Kidney epithelial cell (primary cell): ENCODE results near the gene ENPP3. TPM values are rescaled to one million over a fixed set of nuclear protein-coding genes. Genes with fewer than 3 reads are reported as not detected.

Experiments
- DNase-seq: peaks from one replicate; pipeline ENCODE4 v3.0.0-alpha.2; 2010; ENCODE audit warnings: low read depth
- H3K27me3 ChIP-seq: 2 replicates; pipeline ENCODE4 v1.6.0; 2011; ENCODE audit warnings: low read length; ENCODE audit not compliant: control insufficient read depth, insufficient read depth
- H3K36me3 ChIP-seq: 2 replicates; pipeline ENCODE4 v1.5.1; 2011; ENCODE audit warnings: low read length; ENCODE audit not compliant: control insufficient read depth, insufficient read depth
- H3K4me3 ChIP-seq: 2 replicates; pipeline ENCODE4 v1.5.1; 2011; ENCODE audit warnings: low read depth, mild to moderate bottlenecking, control low read depth, low read length
- total RNA-seq: library from RNA; depleted of rRNA; stranded (reverse); fragments of >200 nt; gene quantifications from 2 replicates; pipeline ENCODE4 v1.2.3, GENCODE V29; 2015
- TF ChIP-seq, protein P1 (sequence below): IDR thresholded peaks from 2 replicates; pipeline ENCODE4 v1.5.1; 2011; ENCODE audit warnings: mild to moderate bottlenecking, moderate library complexity, low read length, control low read depth, inconsistent platforms; ENCODE audit not compliant: insufficient read depth, poor library complexity, severe bottlenecking

The ENPP3 gene
- total RNA-seq, 1 donor from 2014 or later, result not detected

DNA sequence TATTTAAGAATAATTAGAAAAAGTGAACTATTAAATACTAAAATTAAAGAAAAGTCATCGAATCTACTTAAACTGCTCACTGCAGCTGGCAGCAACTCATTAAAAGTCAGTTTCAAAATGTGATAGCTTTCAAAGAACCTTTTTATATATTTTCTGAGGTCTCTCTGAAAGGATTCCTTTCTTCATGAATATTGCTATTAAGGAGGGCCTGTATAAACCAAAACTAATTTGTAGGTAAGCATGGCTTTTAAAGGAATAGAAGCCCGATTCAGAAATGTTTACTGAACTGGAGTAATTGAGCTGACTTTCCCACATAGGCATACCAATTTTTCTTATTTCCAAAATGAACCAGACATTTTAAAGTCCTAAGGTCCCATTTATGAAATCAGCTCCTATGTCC lies 129.5 kb downstream of the ENPP3 start:
- TF ChIP-seq, protein P1, sequence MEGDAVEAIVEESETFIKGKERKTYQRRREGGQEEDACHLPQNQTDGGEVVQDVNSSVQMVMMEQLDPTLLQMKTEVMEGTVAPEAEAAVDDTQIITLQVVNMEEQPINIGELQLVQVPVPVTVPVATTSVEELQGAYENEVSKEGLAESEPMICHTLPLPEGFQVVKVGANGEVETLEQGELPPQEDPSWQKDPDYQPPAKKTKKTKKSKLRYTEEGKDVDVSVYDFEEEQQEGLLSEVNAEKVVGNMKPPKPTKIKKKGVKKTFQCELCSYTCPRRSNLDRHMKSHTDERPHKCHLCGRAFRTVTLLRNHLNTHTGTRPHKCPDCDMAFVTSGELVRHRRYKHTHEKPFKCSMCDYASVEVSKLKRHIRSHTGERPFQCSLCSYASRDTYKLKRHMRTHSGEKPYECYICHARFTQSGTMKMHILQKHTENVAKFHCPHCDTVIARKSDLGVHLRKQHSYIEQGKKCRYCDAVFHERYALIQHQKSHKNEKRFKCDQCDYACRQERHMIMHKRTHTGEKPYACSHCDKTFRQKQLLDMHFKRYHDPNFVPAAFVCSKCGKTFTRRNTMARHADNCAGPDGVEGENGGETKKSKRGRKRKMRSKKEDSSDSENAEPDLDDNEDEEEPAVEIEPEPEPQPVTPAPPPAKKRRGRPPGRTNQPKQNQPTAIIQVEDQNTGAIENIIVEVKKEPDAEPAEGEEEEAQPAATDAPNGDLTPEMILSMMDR, result no peak
- no peaks in the 10 kb centered on the region for H3K36me3 ChIP-seq
- DNase-seq, result no peak
- no peak overlapping the region for H3K4me3 ChIP-seq
- H3K27me3 ChIP-seq, result no peaks in the 10 kb centered on the region

DNA sequence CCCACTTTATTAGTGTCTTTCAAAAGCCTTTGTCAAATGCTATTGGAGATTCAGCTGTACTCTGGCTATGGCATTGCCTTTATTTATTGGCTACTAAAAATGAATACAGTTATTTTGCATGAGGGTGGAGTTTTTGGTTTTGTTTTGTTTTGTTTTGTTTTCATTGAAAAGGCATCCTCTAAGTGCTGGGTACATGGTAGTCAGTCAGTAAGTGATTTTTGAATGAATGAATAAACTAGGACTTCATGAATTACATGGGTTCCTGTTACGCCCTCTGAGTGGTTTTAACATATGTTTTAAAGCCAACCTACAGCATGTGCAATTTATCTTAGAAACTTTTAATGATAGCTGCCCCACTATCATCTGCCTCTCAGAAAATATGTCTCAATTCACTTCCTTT lies 131.9 kb downstream of the ENPP3 start:
- TF ChIP-seq, protein P1, result no peak
- Histone ChIP-seq H3K27me3 (no peaks in the 10 kb centered on the region), H3K4me3 (no peak overlapping the region), H3K36me3 (no peaks in the 10 kb centered on the region)
- no peak for DNase-seq

DNA sequence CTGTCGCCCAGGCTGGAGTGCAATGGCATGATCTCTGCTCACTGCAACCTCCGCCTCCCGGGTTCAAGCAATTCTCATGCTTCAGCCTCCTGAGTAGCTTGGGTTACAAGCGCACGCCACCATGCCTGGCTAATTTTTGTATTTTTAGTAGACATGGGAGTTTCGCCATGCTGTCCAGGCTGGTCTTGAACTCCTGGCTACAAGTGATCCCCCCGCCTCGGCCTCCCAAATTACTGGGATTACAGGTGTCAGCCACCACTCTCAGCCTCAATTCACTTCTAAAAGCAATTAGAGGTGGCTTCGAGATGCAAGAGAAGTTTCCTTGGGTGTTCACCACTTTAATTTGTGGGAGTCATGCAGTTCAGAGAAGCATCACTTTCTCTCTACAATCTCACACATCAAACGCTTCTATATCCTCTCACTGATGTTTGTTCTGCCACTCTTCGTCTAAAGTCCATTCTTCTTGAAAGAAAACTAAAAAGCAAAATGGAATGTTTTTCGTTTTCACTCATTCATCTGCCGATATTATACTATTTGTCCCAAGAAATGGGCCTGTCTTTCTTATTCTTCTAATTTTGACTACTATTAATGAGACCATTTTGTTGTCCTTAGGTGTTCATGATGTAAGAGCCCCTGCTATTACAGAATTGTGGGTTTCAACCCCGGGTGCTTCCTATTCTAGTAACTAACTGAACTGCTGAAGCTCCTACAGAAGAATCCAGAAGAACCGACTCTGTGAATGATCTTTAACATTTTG lies 132.5 kb downstream of the ENPP3 start:
- Histone ChIP-seq H3K27me3 (no peaks in the 10 kb centered on the region), H3K36me3 (no peaks in the 10 kb centered on the region), H3K4me3 (no peak overlapping the region)
- TF ChIP-seq, protein P1, result no peak
- DNase-seq, result no peak

DNA sequence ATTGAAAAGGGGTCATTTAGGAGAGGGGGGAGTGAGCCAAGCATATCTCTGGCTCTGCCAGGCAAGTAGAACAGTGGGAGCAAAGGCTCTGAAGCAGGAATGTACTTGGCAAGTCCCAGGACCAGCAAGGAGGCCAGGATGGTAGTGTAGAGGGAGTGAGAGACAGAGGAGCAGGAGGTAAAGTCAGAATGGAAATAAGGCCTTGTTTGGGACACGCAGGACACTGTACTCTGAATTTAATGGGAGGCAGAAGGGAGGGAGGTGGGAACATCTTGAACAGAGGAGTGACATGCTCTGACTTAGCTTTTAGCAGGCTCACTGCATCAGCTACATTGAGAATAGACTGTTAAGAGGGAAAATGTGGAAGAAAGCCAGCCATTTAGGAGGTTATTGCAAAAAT lies 133.7 kb downstream of the ENPP3 start:
- Histone ChIP-seq H3K36me3 (no peaks in the 10 kb centered on the region), H3K4me3 (no peak overlapping the region), H3K27me3 (no peaks in the 10 kb centered on the region)
- TF ChIP-seq, protein P1, result no peak
- no peak for DNase-seq

DNA sequence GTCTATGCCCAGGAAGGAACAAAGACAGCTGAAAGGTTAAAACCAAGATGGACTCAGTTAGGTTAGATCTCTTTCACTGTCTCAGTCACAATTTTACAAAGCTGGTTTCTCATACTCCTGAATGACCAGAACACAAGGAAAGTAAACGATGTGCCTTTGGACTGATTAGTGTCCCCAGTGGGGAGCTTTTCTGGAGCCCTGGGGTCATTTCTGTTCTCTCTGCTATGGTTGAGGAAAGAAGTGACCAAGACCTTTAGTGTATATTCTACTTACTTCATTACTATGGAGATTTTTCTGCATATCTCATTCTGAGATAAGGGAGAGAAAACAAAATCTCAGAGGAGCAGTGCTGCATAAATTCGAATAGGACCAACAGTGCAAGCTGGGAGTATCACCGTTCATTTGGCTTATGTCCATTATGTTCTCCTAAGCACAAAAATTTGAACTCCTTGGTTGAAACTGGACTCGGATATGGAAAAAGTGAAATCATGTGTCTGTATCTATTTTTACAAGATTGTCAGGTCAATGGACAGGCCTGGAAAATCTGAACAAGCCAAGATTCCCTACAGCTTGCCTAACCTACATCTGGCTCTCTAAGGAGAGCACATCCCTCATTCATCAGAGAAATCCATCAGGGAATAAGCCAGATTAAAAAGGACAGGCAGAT lies 136.3 kb downstream of the ENPP3 start:
- DNase-seq, result no peak
- H3K36me3 ChIP-seq, result no peaks in the 10 kb centered on the region
- H3K27me3 ChIP-seq, result no peaks in the 10 kb centered on the region
- TF ChIP-seq, protein P1, result no peak
- no peak overlapping the region for H3K4me3 ChIP-seq
